Heart left ventricle (tissue), 13 donors: Measurements from ENCODE around the gene GPR180.

Experiments
- POLR2A ChIP-seq, 2 donors: fragments of 450-650 bp; IDR thresholded peaks; one replicate each; pipeline ENCODE4 v1.6.1; 2017; ENCODE audit warnings: antibody characterized with exemption in 2 of 2, mild to moderate bottlenecking in 2 of 2, moderate library complexity in 2 of 2
- TF ChIP-seq, protein P1 (sequence below), 12 donors: fragments of 200-600 bp; sonication (generic) in 4 of 12; IDR thresholded peaks; one replicate each; pipeline versions ENCODE4 v1.5.0 to v1.8.0; 2018 to 2022; ENCODE audit warnings: antibody characterized with exemption in 12 of 12, mild to moderate bottlenecking in 5 of 12
- donor health status: ischemic (EF 13 %, LVEDD 7.1; RV severe dilation, severe dysfunction).
- donor health status: DM: no; HTN: yes; CAD: no.
- donor health status: DM: no; HTN: no; CAD: no.
- donor health status: ischemic (EF 25% LVEDD 6.9; RV normal size, moderate dysfunction).
- donor health status: ischemic (EF 25% LVEDD 5.7; RV mildly dilated, moderate dysfunction).
- donor health status: ischemic (EF 35%, LVEDD 5.7; RV mildly dilated, moderate dysfunction).
- donor health status: nonischemic (EF 11% LVEDD 7.7; RV severe dilation, severe dysfunction).
- donor health status: DM: yes; HTN: yes; CAD: no.
- donor health status: PGD.
- donor health status: ischemic (EF 29% LVEDD 5.4; RV normal size, mild dysfunction).
- donor health status: nonischemic (EF 23%, LVEDD 6.1; RV moderate dilation, normal function).

DNA sequence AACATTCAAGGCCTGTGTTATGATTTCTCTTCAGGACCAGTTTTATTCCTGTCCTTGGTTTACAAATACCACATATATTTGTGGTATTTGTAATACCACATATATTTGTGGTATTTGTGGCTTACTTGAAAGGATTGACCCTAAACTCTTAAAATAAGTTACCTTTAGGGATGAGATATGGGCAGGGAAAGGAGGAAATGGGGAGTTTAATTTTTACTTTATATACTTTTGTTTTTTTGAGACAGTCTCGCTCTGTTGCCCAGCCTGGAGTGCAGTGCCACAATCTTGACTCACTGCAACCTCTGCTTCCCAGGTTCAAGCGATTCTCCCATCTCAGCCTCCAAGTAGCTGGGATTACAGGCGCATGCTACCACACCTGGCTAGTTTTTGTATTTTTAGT lies 3.4 kb upstream of the GPR180 start:
- TF ChIP-seq, protein P1, sequence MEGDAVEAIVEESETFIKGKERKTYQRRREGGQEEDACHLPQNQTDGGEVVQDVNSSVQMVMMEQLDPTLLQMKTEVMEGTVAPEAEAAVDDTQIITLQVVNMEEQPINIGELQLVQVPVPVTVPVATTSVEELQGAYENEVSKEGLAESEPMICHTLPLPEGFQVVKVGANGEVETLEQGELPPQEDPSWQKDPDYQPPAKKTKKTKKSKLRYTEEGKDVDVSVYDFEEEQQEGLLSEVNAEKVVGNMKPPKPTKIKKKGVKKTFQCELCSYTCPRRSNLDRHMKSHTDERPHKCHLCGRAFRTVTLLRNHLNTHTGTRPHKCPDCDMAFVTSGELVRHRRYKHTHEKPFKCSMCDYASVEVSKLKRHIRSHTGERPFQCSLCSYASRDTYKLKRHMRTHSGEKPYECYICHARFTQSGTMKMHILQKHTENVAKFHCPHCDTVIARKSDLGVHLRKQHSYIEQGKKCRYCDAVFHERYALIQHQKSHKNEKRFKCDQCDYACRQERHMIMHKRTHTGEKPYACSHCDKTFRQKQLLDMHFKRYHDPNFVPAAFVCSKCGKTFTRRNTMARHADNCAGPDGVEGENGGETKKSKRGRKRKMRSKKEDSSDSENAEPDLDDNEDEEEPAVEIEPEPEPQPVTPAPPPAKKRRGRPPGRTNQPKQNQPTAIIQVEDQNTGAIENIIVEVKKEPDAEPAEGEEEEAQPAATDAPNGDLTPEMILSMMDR (IDR thresholded peaks at IDR 0.05): no peak
- TF ChIP-seq POLR2A (IDR thresholded peaks at IDR 0.05): no peak
